Putamen (tissue), 1 donor: ENCODE data around the gene PRSS27.
"Not testable (repeated sequence)": the region's sequence is repeated elsewhere in the genome, so short reads cannot be mapped to it uniquely, and the experiment has no call there.

Experiments used
- DNase-seq: peaks from one replicate; pipeline ENCODE4 v3.0.0-alpha.2; 2016; ENCODE audit warnings: low spot score

Gene PRSS27

GRCh38 chr16:2673066-2673999 lies 46.7 kb downstream of the PRSS27 start:
- peak; percentile 96 for DNase-seq

DNA sequence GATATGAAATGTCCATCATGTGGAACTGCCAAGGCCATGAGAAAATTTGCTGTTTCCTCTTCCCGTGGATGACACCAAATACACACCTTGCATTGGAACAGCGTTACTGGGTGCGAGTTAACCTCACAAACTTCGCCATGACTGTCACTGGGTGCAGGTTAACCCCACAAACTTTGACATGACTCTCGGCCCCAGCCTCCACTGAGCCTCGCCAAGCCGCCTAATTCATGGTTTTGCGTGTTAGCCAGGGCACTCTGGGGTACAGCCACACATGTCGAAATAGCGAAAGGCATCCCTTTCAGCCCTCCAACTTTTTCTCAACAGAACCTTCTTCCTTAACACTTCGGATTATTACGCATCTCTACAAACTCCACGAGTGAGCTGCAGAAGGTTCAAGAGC lies 48.3 kb downstream of the PRSS27 start:
- no peak for DNase-seq

- not testable (repeated sequence) for DNase-seq
Measured at GRCh38 chr16:2671193-2671592, 48.8 kb downstream of the PRSS27 start.

- DNase-seq, result peak; percentile 40
Measured at GRCh38 chr16:2670017-2670416, 50.0 kb downstream of the PRSS27 start.

GRCh38 chr16:2669587-2669986 lies 50.4 kb downstream of the PRSS27 start:
- not testable (repeated sequence) for DNase-seq

- not testable (repeated sequence) for DNase-seq
Measured at GRCh38 chr16:2666671-2667070, 53.4 kb downstream of the PRSS27 start.

DNA sequence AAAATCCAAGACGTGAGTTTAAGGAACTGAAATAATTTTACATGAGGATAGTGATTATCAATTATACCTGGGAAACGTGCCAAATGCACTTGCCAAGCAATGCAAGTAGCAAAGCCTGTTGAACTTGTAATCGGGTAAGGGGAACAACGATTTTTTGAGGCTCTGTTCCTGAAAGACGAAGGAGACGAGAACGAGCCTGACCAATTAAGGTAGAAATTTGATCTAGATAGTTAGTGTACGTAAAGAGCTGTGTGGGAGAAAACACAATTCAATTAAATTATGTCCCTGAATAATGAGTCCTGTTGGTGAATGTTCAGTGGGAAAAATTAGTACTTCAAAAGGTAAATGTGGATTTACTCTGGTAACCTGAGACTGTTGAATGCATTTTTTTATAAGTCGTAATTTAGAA lies 55.4 kb downstream of the PRSS27 start:
- no peak for DNase-seq

GRCh38 chr16:2663553-2664546 lies 56.2 kb downstream of the PRSS27 start:
- DNase-seq, result no peak
